Keratinocyte (primary cell): Measurements from ENCODE around the gene GJA3.

Source experiments
- EZH2 ChIP-seq: IDR thresholded peaks from one replicate; pipeline ENCODE4 v1.6.1; 2012; ENCODE audit warnings: inconsistent platforms, mild to moderate bottlenecking, low read length, moderate library complexity
- TF ChIP-seq, protein P1 (sequence below), 3 experiments: IDR thresholded peaks in 1 of 3; conservative IDR thresholded peaks in 1 of 3; optimal IDR thresholded peaks in 1 of 3; 2 replicates in 2 of 3; 3 replicates in 1 of 3; pipeline versions ENCODE3 to v1.5.1; 2011; ENCODE audit warnings: low read length in 3 of 3, mild to moderate bottlenecking in 3 of 3, moderate library complexity in 2 of 3, control low read depth in 1 of 3, inconsistent platforms in 1 of 3; ENCODE audit not compliant: insufficient read depth in 2 of 3; ENCODE audit errors: extremely low read depth in 1 of 3

DNA sequence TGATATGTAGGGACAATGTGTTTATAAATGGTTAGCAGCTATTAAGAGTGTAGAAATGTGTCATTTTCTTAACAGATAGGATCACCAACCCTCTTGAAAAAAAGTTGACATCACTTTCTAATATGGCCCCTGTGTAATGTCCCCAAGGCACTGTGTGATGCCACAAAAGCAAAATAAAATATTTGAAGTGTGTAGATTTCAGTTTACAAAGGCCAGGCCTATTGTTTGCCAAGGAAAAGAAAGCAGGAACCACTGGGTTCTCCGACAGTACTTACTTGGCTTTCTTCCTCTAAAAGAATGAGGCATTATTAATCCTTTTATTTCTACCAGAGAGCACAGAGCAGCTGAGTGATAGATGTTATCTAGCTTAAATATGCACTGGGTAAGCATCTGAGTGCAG lies 10.5 kb upstream of the GJA3 start:
- TF ChIP-seq, protein P1, sequence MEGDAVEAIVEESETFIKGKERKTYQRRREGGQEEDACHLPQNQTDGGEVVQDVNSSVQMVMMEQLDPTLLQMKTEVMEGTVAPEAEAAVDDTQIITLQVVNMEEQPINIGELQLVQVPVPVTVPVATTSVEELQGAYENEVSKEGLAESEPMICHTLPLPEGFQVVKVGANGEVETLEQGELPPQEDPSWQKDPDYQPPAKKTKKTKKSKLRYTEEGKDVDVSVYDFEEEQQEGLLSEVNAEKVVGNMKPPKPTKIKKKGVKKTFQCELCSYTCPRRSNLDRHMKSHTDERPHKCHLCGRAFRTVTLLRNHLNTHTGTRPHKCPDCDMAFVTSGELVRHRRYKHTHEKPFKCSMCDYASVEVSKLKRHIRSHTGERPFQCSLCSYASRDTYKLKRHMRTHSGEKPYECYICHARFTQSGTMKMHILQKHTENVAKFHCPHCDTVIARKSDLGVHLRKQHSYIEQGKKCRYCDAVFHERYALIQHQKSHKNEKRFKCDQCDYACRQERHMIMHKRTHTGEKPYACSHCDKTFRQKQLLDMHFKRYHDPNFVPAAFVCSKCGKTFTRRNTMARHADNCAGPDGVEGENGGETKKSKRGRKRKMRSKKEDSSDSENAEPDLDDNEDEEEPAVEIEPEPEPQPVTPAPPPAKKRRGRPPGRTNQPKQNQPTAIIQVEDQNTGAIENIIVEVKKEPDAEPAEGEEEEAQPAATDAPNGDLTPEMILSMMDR (optimal IDR thresholded peaks at IDR 0.05 in 1 of 3, IDR thresholded peaks at IDR 0.05 in 1 of 3, conservative IDR thresholded peaks at IDR 0.05 in 1 of 3; ENCODE audit: extremely low read depth in 1 of 3, insufficient read depth in 2 of 3, low read length in 3 of 3) = no peak
- no peak for TF ChIP-seq EZH2
